Fibroblast of lung (primary cell): ENCODE results near the gene EFCAB7.

Experiments used
- CTCF ChIP-seq, 2 donors: IDR thresholded peaks in 1 of 2; conservative IDR thresholded peaks in 1 of 2; 1 replicate in 1 of 2; 2 replicates in 1 of 2; pipeline ENCODE4 v1.5.1; 2011 to 2012; ENCODE audit warnings: low read length in 2 of 2, control low read depth in 1 of 2, inconsistent platforms in 1 of 2, low read depth in 1 of 2, mild to moderate bottlenecking in 1 of 2
- EZH2 ChIP-seq: IDR thresholded peaks from 2 replicates; pipeline ENCODE4 v1.5.1; 2012; ENCODE audit warnings: low read length, control low read depth, mild to moderate bottlenecking; ENCODE audit errors: missing control alignments

- TF ChIP-seq EZH2 (no peak), CTCF (conservative IDR thresholded peaks at IDR 0.05 in 1 of 2, IDR thresholded peaks at IDR 0.05 in 1 of 2; ENCODE audit: low read depth in 1 of 2, low read length in 2 of 2) (no peak)
These were observed 25.2 kb upstream of the EFCAB7 start for GRCh38 chr1:63498106-63498505.
